ENCODE data around the gene TATDN3.
"Not testable (repeated sequence)": the region's sequence is repeated elsewhere in the genome, so short reads cannot be mapped to it uniquely, and the experiment has no call there.

Gene TATDN3

GRCh38 chr1:212773011-212773410 lies 18.7 kb upstream of the TATDN3 start:
- Histone ChIP-seq H3K27ac (no peak overlapping the region), H3K4me3 (no peak overlapping the region)

GRCh38 chr1:212774584-212774983 lies 17.1 kb upstream of the TATDN3 start:
- Histone ChIP-seq H3K27ac (no peak overlapping the region), H3K4me3 (no peak overlapping the region)

- Histone ChIP-seq H3K27ac (no peak overlapping the region), H3K4me3 (no peak overlapping the region)
These were observed 16.5 kb upstream of the TATDN3 start for GRCh38 chr1:212775241-212775640.

GRCh38 chr1:212777151-212777550 lies 14.5 kb upstream of the TATDN3 start:
- H3K27ac ChIP-seq: no peak overlapping the region

GRCh38 chr1:212779086-212779485 lies 12.6 kb upstream of the TATDN3 start:
- H3K4me3 ChIP-seq: not testable (repeated sequence)

More at GRCh38 chr1:212777151-212777550, 14.5 kb upstream of the TATDN3 start:
- no peak overlapping the region for H3K4me3 ChIP-seq

GRCh38 chr1:212780759-212781158 lies 10.9 kb upstream of the TATDN3 start:
- Histone ChIP-seq H3K4me3 (no peak overlapping the region), H3K27ac (no peak overlapping the region)

More at GRCh38 chr1:212779086-212779485, 12.6 kb upstream of the TATDN3 start:
- not testable (repeated sequence) for H3K27ac ChIP-seq

GRCh38 chr1:212781225-212781624 lies 10.5 kb upstream of the TATDN3 start:
- Histone ChIP-seq H3K4me3 (no peak overlapping the region), H3K27ac (no peak overlapping the region)

- Histone ChIP-seq H3K27ac (no peak overlapping the region), H3K4me3 (no peak overlapping the region)
These were observed 9.1 kb upstream of the TATDN3 start for GRCh38 chr1:212782422-212783154.

GRCh38 chr1:212783976-212784375 lies 7.7 kb upstream of the TATDN3 start:
- Histone ChIP-seq H3K27ac (no peak overlapping the region), H3K4me3 (no peak overlapping the region)

GRCh38 chr1:212785871-212786270 lies 5.8 kb upstream of the TATDN3 start:
- H3K4me3 ChIP-seq: no peak overlapping the region
- no peak overlapping the region for H3K27ac ChIP-seq

GRCh38 chr1:212791261-212791675 lies 426 bp upstream of the TATDN3 start:
- peak overlapping the region; percentile 47 to 97 (median 90) for H3K4me3 ChIP-seq

GRCh38 chr1:212792396-212792908 lies 758 bp downstream of the TATDN3 start:
- H3K27ac ChIP-seq: peak overlapping the region in 20 of 21 experiments; percentile 71 to 98 (median 95)
- H3K4me3 ChIP-seq: peak overlapping the region; percentile 47 to 97 (median 90)

More at GRCh38 chr1:212791261-212791675, 426 bp upstream of the TATDN3 start:
- H3K27ac ChIP-seq: peak overlapping the region in 20 of 21 experiments; percentile 71 to 98 (median 95)

- Histone ChIP-seq H3K4me3 (no peak overlapping the region), H3K27ac (peak overlapping the region in 9 of 21 experiments; percentile 8 to 52 (median 31))
These were observed 2.9 kb downstream of the TATDN3 start for GRCh38 chr1:212794561-212795014.

GRCh38 chr1:212797681-212798080 lies 6.0 kb downstream of the TATDN3 start:
- H3K4me3 ChIP-seq: no peak overlapping the region
- no peak overlapping the region for H3K27ac ChIP-seq

- H3K27ac ChIP-seq: no peak overlapping the region
- H3K4me3 ChIP-seq: no peak overlapping the region
These were observed 14.1 kb downstream of the TATDN3 start for GRCh38 chr1:212805767-212806166.

- H3K27ac ChIP-seq: no peak overlapping the region
These were observed 23.0 kb downstream of the TATDN3 start for GRCh38 chr1:212814537-212815334.

GRCh38 chr1:212816567-212817278 lies 25.0 kb downstream of the TATDN3 start:
- Histone ChIP-seq H3K27ac (no peak overlapping the region), H3K4me3 (no peak overlapping the region)

More at GRCh38 chr1:212814537-212815334, 23.0 kb downstream of the TATDN3 start:
- H3K4me3 ChIP-seq: no peak overlapping the region

GRCh38 chr1:212819726-212820125 lies 28.0 kb downstream of the TATDN3 start:
- Histone ChIP-seq H3K4me3 (no peak overlapping the region), H3K27ac (no peak overlapping the region)

- H3K27ac ChIP-seq: no peak overlapping the region
- no peak overlapping the region for H3K4me3 ChIP-seq
These were observed 29.3 kb downstream of the TATDN3 start for GRCh38 chr1:212820969-212821368.

- Histone ChIP-seq H3K27ac (no peak overlapping the region), H3K4me3 (no peak overlapping the region)
These were observed 31.3 kb downstream of the TATDN3 start for GRCh38 chr1:212822956-212823355.

All from skin epidermis (tissue), 12 donors.